ENCODE data around the gene CAB39.

The CAB39 gene

GRCh38 chr2:230666885-230667712 is 45.5 kb upstream of the CAB39 start:
- no peak overlapping the region for H3K4me3 ChIP-seq (ENCODE audit: severe bottlenecking)
- no peaks in the 10 kb centered on the region for H3K36me3 ChIP-seq (ENCODE audit: low read depth)
- no peak for TF ChIP-seq CTCF (IDR thresholded peaks at IDR 0.05; ENCODE audit: poor library complexity, severe bottlenecking)
- H3K27me3 ChIP-seq (ENCODE audit: insufficient read depth, poor library complexity, severe bottlenecking): no peaks in the 10 kb centered on the region
- ATAC-seq (ENCODE audit: low read depth) (peak; percentile 17; the same call in 2 of the 3 replicates), DNase-seq (ENCODE audit: low spot score) (no peak)
- peak overlapping the region; percentile 72 for H3K27ac ChIP-seq (ENCODE audit: poor library complexity, severe bottlenecking)
- no peaks in the 10 kb centered on the region for H3K9me3 ChIP-seq (ENCODE audit: severe bottlenecking)
- H3K4me1 ChIP-seq (ENCODE audit: insufficient read depth, poor library complexity, severe bottlenecking): peaks cover 27% of the 10 kb centered on the region

- TF ChIP-seq CTCF (IDR thresholded peaks at IDR 0.05; ENCODE audit: poor library complexity, severe bottlenecking): no peak
- H3K4me1 ChIP-seq (ENCODE audit: insufficient read depth, poor library complexity, severe bottlenecking): peaks cover 27% of the 10 kb centered on the region
- peak overlapping the region; percentile 72 for H3K27ac ChIP-seq (ENCODE audit: poor library complexity, severe bottlenecking)
- no peaks in the 10 kb centered on the region for H3K27me3 ChIP-seq (ENCODE audit: insufficient read depth, poor library complexity, severe bottlenecking)
- no peak overlapping the region for H3K4me3 ChIP-seq (ENCODE audit: severe bottlenecking)
- ATAC-seq (ENCODE audit: low read depth): peak; percentile 60
- no peaks in the 10 kb centered on the region for H3K9me3 ChIP-seq (ENCODE audit: severe bottlenecking)
- H3K36me3 ChIP-seq (ENCODE audit: low read depth): no peaks in the 10 kb centered on the region
- no peak for DNase-seq (ENCODE audit: low spot score)
Observed at GRCh38 chr2:230668184-230668938, 44.3 kb upstream of the CAB39 start.

- TF ChIP-seq CTCF (IDR thresholded peaks at IDR 0.05; ENCODE audit: poor library complexity, severe bottlenecking): no peak
- Histone ChIP-seq H3K9me3 (ENCODE audit: severe bottlenecking) (no peaks in the 10 kb centered on the region), H3K27me3 (ENCODE audit: insufficient read depth, poor library complexity, severe bottlenecking) (no peaks in the 10 kb centered on the region), H3K36me3 (ENCODE audit: low read depth) (no peaks in the 10 kb centered on the region), H3K27ac (ENCODE audit: poor library complexity, severe bottlenecking) (peak overlapping the region; percentile 72), H3K4me1 (ENCODE audit: insufficient read depth, poor library complexity, severe bottlenecking) (peaks cover 27% of the 10 kb centered on the region), H3K4me3 (ENCODE audit: severe bottlenecking) (no peak overlapping the region)
- DNase-seq (ENCODE audit: low spot score) (no peak), ATAC-seq (ENCODE audit: low read depth) (no peak)
Observed at GRCh38 chr2:230668939-230669303, 43.7 kb upstream of the CAB39 start.

GRCh38 chr2:230669386-230669950 is 43.2 kb upstream of the CAB39 start:
- Histone ChIP-seq H3K27ac (ENCODE audit: poor library complexity, severe bottlenecking) (peak overlapping the region; percentile 72), H3K4me3 (ENCODE audit: severe bottlenecking) (no peak overlapping the region), H3K9me3 (ENCODE audit: severe bottlenecking) (no peaks in the 10 kb centered on the region), H3K4me1 (ENCODE audit: insufficient read depth, poor library complexity, severe bottlenecking) (peaks cover 27% of the 10 kb centered on the region), H3K36me3 (ENCODE audit: low read depth) (no peaks in the 10 kb centered on the region), H3K27me3 (ENCODE audit: insufficient read depth, poor library complexity, severe bottlenecking) (no peaks in the 10 kb centered on the region)
- DNase-seq (ENCODE audit: low spot score) (no peak), ATAC-seq (ENCODE audit: low read depth) (no peak)
- TF ChIP-seq CTCF (IDR thresholded peaks at IDR 0.05; ENCODE audit: poor library complexity, severe bottlenecking): no peak
